Kasumi-1 (cell line): ENCODE data around the gene IFIT5.
"Not testable (repeated sequence)": the region's sequence is repeated elsewhere in the genome, so short reads cannot be mapped to it uniquely, and the experiment has no call there.

Experiments
- DNase-seq, 2 experiments: peaks; one replicate each; lab custom pipeline; 2025; lab: John Stamatoyannopoulos, UW

Gene IFIT5

DNA sequence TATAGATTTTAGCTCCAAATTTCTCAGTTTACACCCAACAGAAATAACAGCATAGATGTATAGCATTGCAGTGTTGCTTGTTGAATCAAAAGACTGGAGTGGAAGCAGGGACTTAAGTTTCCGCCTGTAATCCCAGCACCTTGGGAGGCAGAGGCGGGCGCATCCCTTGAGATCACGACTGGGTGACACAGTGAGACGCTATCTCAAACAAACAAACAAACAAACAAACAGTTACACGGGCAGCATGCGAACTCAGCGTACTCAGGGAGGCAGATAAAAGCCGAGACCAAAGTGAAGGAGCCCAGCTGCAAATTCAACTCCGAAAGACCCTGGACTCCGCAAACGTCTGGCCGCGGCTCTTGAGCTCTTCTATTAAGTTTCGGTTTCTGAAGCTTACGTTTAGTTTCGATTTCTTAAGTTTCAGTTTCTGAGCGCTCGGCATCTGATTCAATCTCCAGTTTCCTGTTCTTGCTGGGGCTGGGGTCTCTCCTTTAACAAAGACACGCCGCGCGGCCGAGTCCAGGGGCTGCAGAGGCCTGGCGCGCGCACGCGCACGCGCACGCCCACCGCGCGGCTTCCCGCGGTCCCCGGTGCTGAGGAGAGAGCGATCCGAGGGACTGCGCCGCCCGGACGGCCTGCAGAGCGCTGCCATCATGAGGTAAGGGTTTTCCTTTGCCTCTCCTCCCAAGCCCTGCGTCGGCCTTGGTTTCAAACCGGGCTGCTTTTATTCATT, at the start of gene IFIT5:
IFIT5 (plus strand) TSS at position 423 of the 733 bp plus-strand sequence; CDS start at position 654, 231 bp downstream.
- DNase-seq, result peak; percentile 72 to 80

DNA sequence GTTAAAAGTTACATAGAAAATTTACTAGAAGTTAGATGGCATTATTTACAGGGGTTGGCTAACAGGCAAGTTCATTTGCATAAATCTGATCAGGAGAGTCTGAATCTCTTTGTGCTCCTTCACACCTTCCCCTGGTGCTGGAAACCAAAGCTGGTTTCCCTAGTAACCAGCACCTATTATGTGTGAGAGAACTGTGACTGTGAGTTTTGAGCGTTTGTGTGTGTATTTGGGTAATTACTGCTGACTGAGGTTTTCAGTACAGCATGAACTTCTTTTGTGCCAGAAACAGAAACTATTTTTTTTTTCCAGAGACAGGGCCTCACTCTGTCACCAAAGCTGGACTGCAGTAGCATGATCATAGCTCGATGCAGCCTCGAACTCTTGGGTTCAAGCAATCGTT, 46.8 kb upstream of the IFIT5 start:
- no peak for DNase-seq

DNA sequence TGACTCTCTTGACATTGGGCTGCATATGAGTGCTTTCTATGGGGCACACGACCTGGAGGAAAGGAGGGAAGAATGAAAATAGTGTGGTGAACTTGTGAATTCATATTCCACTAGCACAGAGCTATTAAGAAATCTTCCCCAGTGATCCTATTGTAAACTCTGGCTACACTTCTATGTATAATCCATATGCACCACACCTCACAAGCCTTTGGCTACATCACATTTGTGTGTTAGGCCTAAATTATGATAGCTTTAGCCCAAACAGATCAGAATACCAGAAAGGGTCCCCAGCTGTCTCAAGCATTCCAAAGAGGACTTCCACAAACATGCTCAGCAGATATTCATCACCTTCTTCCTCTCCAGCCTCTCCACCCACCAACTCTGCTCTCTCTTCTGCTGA, 46.2 kb upstream of the IFIT5 start:
- no peak for DNase-seq

DNA sequence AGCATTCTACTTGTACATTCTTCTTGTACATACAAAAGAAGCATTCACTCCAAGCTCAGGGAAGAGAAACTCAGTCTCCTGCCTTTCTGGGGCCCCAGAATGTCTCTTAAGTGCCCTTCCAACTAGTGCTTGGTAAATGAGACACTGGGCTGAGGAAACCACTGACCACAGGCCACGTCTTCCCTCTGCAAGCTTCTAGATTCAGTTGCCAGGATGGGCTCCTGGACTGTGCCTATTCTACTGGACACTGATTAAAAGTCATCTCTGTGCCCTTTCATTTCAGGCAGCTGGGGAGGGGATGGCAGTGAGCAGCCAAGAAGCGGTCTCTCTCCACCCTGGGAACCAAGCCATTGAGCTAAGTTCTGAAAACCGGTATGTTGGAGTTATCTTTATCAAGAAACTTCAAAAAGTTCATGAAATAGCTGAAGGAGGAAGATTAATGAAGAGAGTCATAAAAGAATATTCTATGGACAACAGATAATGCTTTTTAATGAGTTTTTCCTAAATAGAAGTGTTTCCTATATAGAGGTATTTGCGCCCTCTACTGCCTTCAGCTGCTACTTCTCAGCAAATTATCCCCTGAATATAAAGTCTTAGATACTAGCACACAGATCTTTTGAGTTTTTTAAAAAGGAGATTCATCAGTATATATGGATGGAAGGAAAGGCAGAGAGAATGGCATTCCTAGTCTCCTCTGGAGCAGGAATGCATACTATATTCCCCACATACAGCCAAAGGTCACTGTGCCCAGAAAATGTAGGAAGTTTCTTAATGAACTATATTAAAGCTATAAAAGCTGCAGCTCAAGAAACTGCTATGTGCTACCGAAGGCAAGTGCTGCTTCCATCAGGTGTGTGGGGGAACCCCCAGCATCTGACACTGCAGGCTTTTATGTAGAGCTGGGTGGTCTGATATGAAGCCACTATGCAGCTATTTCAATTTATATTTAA, 44.9 kb upstream of the IFIT5 start:
- peak; percentile 66 to 85 for DNase-seq

GRCh38 chr10:89371079-89371478, 43.3 kb upstream of the IFIT5 start:
- DNase-seq, result no peak

DNA sequence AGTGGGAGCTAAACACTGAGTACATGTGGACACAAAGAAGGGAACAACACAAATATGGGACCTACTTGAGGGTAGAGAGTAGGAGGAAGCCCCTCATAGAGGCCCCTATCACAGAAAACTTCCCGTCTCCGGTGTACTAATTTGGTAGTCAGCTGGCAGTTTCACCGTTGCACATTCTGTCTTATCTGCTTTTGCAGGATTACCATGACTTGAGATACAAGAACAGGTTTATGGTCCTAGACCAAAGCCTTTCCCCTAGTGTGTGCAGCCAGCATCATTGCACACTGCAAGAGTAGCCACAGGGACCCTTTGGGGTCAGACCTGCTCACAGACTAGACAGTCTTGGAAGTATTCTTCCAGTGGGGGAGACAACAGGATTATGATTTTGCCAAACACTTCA, 42.4 kb upstream of the IFIT5 start:
- DNase-seq, result no peak

DNA sequence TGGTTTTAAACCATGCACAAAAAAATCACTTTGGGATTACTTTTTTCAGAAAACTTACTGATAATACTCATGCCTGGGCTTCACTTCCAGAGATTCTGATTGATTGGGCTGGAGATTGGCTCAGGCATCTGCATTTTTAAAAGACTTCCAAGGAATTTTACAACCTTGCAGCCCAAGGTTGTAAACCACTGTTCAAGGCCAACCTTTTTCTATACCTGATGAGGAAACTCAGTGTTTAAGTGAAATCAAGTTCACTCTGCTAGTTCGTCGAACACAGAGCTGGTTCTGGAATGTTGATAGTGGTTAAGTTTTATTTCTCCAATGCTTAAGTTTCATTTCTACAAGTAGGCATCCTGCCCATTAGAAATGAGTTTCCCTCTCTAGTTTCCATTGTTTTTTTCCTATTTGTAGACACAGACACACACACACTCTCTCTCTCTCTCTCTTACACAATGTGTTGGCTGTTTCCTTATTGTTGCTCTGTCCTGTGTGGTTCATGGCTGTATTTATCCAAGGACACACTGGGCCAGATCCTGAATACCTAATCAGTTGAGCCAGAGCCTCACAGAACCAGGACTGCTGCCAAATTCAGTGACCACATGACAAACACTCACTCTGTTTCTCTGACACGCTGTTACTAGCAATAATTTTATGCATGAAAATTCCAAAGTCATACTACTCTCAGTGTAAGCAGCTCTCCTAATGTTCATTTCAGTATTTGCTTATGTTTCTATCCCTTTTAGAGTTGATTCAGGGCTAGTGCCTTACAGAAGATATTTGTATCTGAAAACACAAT, 40.3 kb upstream of the IFIT5 start:
- DNase-seq, result no peak

- DNase-seq, result no peak
These were observed 39.6 kb upstream of the IFIT5 start for GRCh38 chr10:89374713-89375141.

DNA sequence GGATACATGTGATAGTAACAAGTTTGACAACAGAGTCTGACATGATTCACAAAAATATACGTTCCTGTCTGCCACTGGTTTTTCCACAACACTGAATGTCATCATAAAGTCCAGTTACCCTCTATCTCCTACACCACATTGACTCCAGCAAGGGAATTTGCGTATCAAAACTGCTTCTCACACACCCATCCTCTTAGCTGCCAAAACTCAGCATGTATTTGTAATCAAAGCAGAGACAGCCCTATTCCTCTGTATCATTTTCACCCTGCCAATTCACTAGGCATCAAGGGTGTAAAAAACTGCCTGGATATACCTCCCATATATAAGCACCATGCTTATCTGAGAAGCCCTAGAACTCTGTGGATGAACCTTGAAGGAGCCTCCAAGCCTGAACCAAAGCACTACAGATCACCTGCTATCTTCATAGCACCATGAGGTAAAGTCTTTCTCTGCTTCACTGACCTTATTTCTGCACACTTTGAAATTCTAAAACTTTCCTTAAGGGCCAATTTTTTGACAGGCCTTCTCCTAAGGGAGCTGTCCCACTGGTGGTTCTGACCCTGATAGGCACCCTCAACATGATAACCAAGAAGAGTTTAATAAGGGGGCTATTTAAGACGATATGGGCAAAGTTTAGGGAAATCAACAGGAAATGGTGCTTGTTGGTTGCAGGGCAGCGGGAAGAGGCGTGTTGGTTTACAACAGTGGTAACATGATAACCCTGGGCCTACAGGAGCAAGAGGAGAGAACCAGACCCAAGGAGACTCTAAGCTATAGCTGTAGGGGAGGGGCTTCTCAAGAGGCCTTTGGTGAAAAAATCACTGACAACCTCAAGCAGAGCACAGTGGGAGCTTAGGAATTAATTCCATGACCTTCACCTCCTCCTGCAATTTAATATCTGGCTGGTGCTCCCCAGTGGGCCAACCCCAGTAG, 36.4 kb upstream of the IFIT5 start, which contains the start of gene IFIT1B:
IFIT1B (plus strand) TSS at position 352 of the 933 bp plus-strand sequence; CDS start at position 432, 80 bp downstream.
- no peak for DNase-seq

GRCh38 chr10:89379103-89379502, 35.3 kb upstream of the IFIT5 start:
- DNase-seq, result no peak

- no peak for DNase-seq
These were observed 31.6 kb upstream of the IFIT5 start for GRCh38 chr10:89382757-89383156.

DNA sequence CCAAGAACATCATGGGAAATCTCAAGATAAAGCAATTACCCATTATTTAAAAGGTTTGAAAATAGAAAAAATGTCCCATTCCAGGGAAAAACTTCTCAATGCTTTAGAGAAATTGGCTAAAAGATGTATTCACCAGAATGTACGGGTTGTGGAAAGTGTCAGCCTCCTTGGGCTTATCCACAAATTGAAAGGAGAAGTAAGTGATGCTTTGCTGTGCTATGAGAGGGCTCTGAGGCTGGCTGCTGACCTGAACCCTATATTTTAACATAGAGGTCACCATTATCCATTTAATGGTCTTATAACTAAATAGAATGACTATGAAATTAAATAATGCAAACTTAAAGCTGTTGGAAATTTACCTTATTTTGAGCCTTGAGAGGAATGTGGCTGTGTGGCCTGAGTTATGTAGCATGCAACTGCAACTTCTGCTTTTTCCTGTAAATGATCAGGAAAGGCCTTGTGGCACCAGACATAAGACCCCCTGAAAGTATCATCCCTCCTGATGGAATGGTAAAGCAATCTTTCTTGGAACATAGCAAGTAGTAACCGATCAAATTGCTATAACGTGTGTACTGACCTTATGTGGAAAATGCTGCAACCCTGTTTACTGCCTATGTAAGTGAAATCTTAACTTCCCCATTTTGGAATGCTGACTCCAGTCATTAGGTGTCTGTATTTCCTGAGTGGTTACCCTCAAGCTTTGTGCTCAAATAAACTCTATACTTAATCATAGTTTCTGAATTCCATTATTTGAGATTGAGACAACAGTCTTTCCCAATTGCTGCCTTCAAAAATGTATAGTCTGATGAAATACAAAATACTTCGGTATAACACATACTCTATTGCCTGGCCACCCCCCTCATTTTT, 29.7 kb upstream of the IFIT5 start:
- DNase-seq, result peak; percentile 94

DNA sequence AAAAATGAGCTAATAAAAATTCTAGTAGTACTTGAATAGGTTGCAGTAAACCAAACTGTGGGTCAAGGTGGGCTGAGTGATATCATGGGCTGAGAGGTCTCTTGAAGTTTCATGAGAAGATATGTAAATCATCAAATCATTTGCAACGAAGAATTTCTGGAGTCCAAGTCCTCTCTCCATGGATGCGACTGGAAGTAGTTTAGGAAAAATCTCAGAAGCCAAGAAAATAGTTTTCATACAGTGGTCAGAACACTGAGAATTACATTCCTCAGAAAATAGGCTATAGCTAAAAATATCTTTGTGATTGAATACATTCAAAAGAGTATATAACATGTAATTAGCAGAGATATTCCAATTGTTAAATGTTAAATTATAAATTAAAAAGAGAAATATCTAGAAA, 25.6 kb upstream of the IFIT5 start:
- DNase-seq, result no peak

DNA sequence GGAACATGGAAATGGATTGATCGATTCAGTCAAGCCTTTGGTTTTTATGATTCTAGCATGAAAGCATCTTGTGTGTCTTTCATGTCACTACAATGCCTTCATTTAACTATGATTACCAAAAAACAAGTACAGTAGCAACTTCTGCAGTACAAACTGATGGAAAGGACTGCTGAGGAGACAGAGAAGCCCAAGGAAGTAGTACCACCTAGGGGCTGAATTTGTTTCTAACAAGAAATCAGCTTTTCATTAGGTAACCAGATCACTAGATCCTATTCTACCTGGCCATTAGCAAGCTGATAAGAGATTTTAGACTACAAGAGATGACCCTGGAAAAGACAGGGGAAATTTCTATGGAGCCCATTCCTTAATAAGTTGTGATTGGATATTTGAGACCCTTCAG, 25.1 kb upstream of the IFIT5 start:
- DNase-seq, result peak; percentile 57 to 69

DNA sequence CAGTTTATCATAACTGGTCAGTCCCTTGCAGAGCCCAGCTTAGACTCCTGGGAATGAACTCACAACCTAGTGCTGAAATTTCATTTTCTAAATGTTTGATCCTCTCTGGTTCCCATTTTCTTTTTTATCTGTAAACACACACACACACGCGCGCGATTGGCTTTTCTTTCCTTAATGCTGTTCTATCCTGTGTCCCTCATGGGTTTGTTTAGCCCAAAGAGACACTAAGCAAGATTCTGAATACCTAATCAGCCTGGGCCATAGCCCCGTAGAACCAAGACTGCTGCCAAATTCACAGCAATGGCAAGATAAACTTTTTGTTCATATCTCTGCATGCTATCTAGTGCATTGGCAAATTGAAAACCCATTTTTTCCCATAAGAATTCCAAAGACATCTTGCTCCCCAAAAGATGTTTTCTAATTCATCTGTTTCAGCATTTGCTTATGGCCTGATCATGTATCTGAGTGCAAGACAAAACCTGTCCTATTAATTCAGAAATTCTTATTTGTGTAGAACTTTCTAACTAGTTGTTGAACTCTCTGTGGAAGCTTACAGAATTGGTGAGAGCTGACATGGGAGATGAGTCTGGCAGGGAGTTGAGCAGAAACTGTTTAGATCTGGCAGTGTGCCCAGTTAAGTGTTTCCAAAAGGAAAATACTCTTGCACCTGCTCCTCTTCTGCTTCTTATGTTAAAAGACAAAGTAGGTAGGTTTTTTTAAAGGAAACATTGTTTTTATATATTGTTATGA, 23.7 kb upstream of the IFIT5 start:
- DNase-seq, result no peak

DNA sequence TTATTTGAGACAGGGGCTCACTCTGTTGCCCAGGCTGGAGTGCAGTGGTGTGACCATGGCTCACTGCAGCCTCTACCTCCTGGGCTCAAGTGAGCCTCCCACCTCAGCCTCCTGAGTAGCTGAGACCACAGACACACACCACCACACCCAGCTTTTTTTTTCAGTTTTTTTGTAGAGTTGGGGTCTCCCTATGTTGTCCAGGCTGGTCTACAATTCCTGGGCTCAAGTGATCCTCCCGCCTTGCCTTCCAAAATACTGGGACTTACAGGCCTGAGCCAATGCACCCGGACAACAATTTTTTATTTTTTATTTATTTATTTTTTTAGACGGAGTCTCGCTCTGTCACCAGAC, 23.2 kb upstream of the IFIT5 start:
- DNase-seq, result not testable (repeated sequence)

- peak; percentile 91 to 93 for DNase-seq
These were observed 22.2 kb upstream of the IFIT5 start, which contains the start of gene IFIT1 for GRCh38 chr10:89391907-89392756. Gene IFIT1 (plus strand): TSS chr10:89392623. CDS start chr10:89392713, 90 bp downstream.

- peak; percentile 37 to 41 for DNase-seq
These were observed 21.4 kb upstream of the IFIT5 start for GRCh38 chr10:89392974-89393373.
